Mammary epithelial cell (primary cell): Measurements from ENCODE around the gene RADX.

ENCODE experiments used
- CTCF ChIP-seq, 2 donors: IDR thresholded peaks in 1 of 2; conservative IDR thresholded peaks in 1 of 2; 2 replicates each; pipeline ENCODE4 v1.5.1; 2011 to 2012; ENCODE audit warnings: inconsistent platforms in 2 of 2, low read length in 2 of 2, mild to moderate bottlenecking in 2 of 2, control low read depth in 1 of 2, low read depth in 1 of 2; ENCODE audit not compliant: insufficient read depth in 1 of 2; ENCODE audit errors: extremely low read depth in 1 of 2
- EZH2 ChIP-seq: IDR thresholded peaks from 2 replicates; pipeline ENCODE4 v1.6.1; 2012; ENCODE audit warnings: low read length, inconsistent platforms, borderline replicate concordance

GRCh38 chrX:106728337-106728736 is 116.6 kb downstream of the RADX start:
- TF ChIP-seq CTCF (conservative IDR thresholded peaks at IDR 0.05 in 1 of 2, IDR thresholded peaks at IDR 0.05 in 1 of 2; ENCODE audit: extremely low read depth in 1 of 2, insufficient read depth in 1 of 2, low read depth in 1 of 2, low read length in 2 of 2) (no peak), EZH2 (no peak)
